GM12874 (cell line): Measurements from ENCODE around the gene TMEM273.

Experiments
- TF ChIP-seq, protein P1 (sequence below): IDR thresholded peaks from 2 replicates; pipeline ENCODE4 v1.5.1; 2011; ENCODE audit warnings: low read depth, mild to moderate bottlenecking, control low read depth, low read length, moderate library complexity; ENCODE audit not compliant: insufficient read depth

Gene TMEM273

DNA sequence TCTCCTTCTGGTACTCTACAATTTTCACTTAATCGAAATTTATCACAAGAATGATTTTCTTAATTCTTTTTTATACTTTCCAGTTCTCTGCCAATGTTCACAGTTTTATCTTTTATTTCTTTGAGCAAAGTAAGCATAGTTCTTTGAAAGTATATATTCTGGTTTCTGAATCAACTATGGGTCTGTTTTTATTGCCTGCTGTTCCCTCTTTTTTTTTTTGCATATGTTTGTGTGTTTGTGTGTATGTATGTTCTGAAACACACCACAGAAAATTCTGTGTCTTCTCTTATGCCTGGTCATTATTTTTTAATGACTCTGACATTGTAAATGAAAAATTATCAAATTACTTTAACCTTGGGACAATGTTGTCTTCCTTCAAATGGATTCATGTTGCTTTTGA, 15.9 kb upstream of the TMEM273 start:
- TF ChIP-seq, protein P1, sequence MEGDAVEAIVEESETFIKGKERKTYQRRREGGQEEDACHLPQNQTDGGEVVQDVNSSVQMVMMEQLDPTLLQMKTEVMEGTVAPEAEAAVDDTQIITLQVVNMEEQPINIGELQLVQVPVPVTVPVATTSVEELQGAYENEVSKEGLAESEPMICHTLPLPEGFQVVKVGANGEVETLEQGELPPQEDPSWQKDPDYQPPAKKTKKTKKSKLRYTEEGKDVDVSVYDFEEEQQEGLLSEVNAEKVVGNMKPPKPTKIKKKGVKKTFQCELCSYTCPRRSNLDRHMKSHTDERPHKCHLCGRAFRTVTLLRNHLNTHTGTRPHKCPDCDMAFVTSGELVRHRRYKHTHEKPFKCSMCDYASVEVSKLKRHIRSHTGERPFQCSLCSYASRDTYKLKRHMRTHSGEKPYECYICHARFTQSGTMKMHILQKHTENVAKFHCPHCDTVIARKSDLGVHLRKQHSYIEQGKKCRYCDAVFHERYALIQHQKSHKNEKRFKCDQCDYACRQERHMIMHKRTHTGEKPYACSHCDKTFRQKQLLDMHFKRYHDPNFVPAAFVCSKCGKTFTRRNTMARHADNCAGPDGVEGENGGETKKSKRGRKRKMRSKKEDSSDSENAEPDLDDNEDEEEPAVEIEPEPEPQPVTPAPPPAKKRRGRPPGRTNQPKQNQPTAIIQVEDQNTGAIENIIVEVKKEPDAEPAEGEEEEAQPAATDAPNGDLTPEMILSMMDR = no peak

DNA sequence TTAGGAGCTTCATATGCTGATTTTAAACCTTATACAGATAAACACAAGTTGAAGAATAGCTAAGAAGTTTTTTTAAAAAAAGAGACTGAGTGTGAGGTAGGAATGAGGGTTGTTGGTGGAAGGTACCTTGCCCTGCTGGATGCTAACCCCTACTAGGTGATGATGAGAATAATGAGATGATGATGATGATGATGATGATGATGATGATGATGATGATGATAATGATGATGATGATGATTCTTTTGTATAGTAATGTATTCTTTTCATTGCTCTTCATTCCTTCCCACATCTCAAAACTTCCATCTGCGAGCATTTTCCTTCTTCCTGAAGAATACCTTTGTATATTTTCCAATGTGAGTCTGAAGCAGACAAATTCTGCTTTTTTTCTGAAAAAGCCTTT, 14.1 kb upstream of the TMEM273 start:
- TF ChIP-seq, protein P1 = no peak

DNA sequence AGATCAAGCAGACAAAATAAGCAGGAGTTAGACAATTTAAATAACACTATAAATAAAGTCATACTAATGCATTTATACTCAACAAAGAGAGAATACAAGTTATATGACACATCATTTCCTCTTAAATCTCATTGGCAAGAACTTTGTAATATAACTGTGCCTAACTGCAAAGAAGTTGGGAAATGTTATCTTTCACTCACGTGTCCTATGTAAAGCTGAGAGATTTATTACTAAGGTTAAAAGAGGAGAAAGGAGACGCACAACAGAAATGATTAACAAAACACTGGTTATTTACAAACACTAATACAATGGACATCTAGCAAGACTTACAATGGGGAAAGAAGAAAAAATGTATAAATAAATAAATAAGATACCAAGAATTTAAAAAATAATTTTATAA, 12.7 kb upstream of the TMEM273 start:
- TF ChIP-seq, protein P1 = no peak

DNA sequence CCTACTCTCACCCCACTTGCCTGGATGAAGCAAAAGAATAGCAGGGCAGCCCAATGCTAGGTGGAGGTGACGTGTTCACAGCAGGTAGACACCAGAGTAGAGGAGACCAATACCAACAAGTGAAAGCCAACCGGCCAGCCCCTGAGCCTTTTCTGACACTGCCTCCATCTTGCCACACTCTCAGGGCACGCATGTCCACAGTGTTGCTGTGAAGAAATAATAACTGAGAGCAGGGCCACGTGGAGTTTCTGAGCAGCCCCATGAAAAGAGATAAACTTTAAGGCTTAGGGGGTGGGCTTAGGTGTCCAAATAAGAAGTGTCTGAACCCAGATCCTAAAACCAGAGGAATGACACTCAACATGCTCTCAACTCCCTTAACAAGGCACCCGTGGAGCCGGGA, 9.0 kb upstream of the TMEM273 start:
- TF ChIP-seq, protein P1 = no peak

DNA sequence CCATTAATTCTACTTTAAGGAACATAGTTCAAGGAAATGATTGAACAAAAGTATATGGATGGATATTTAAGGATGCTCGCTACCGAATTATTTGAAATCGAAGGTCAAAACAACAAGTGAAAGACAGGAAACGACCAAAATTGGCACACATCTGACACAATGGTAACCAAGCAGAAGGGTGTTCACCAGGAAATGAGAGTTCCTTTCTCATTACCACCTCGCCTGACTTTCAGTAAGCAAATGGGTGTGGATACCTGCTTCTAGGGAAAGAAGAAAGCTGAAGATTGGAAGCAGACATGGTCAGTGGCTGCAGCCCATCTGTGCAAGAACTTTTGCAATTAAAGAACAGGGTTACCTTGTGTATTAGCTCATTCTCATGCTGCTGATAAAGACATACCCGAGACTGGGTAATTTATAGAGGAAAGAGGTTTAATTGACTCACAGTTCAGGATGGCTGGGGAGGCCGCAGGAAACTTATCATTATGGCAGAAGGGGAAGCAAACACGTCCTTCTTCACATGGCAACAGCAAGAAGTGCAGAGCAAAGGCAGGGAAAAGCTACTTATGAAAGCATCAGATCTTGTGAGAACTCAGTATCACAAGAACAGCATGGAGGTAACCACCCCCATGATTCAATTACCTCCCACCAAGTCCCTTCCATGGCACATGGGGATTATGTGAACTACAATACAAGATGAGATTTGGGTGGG, 6.2 kb upstream of the TMEM273 start:
- TF ChIP-seq, protein P1 = no peak

DNA sequence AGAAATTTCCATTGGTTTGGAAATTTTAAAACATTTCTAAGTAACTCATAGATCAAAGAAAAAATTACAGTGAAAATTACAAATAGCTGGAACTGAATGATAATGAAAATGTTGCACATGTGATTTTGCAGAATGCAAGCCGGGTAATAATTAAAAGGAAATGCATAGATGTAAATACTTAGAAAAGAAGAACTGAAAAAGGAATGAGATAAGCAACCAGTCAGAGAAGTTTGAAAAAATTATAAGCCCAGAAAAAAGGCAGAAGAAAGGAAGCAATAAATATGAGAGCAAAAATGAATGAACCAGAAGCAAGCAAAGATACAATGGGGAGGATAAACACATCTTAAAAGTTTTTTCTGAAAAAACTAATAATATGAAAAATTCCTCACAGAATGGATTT, 3.2 kb upstream of the TMEM273 start:
- TF ChIP-seq, protein P1 = no peak

DNA sequence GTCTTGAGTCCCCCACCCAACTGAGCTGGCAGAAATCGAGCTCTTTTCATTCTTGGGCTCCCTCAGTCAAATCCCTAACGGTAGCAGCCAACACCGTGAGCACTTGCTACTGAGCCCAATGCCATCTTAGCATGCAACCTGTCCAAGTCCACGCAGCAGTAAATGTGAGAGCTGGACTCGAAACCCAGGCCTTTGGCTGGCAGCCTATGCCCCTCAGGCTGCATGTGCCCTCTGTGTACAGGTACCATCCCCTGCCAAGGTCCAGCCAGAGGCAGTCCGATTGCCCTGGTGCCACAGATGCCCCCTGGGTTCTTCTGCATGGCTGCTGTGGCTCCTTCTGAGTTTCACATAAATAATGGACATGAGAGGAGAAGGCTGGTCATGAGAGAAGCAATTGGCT, 1.2 kb upstream of the TMEM273 start:
- TF ChIP-seq, protein P1 = no peak
